SK-N-MC (cell line): ENCODE results near the gene ERBB4.

Source experiments
- DNase-seq: peaks from one replicate; pipeline ENCODE4 v3.0.0-alpha.2; 2011; ENCODE audit warnings: low read depth, low spot score
- H3K27ac ChIP-seq: fragments of 200-600 bp; sonication (generic); 2 replicates; pipeline ENCODE4 v1.5.1; 2016; ENCODE audit warnings: mixed run types
- H3K36me3 ChIP-seq: fragments of 200-600 bp; sonication (generic); 2 replicates; pipeline ENCODE4 v1.6.1; 2017; ENCODE audit warnings: antibody characterized with exemption, low read length, mixed read lengths; ENCODE audit not compliant: insufficient read depth
- H3K4me3 ChIP-seq: fragments of 200-600 bp; sonication (generic); 2 replicates; pipeline ENCODE4 v1.5.1; 2016
- H3K9ac ChIP-seq: fragments of 200-600 bp; sonication (generic); 2 replicates; pipeline ENCODE4 v1.8.0; 2017; ENCODE audit warnings: mixed run types, mixed read lengths; ENCODE audit not compliant: insufficient read length
- H3K9me3 ChIP-seq: fragments of 200-600 bp; sonication (generic); 2 replicates; pipeline ENCODE4 v1.6.1; 2017; ENCODE audit warnings: low read depth, mild to moderate bottlenecking, antibody characterized with exemption, low read length, moderate library complexity, mixed read lengths
- EZH2 ChIP-seq: fragments of 200-600 bp; sonication (generic); IDR thresholded peaks from one replicate; pipeline ENCODE4 v1.6.1; 2017; ENCODE audit warnings: antibody characterized with exemption
- FOXP2 ChIP-seq: optimal IDR thresholded peaks from 2 replicates; pipeline ENCODE3; 2011; ENCODE audit warnings: mild to moderate bottlenecking, moderate library complexity; ENCODE audit not compliant: insufficient read depth; ENCODE audit errors: extremely low read length, control extremely low read depth
- POLR2AphosphoS5 ChIP-seq: IDR thresholded peaks from 2 replicates; pipeline ENCODE4 v1.6.1; 2012; ENCODE audit warnings: mild to moderate bottlenecking, low read depth, low read length, borderline replicate concordance

The ERBB4 gene

GRCh38 chr2:212346865-212347264 lies 191.7 kb downstream of the ERBB4 start:
- Histone ChIP-seq H3K36me3 (no peaks in the 10 kb centered on the region), H3K9me3 (no peaks in the 10 kb centered on the region), H3K4me3 (no peak overlapping the region), H3K27ac (no peak overlapping the region), H3K9ac (no peak overlapping the region)
- TF ChIP-seq FOXP2 (no peak), EZH2 (no peak)
- DNase-seq: no peak

GRCh38 chr2:212345966-212346365 lies 192.6 kb downstream of the ERBB4 start:
- Histone ChIP-seq H3K4me3 (no peak overlapping the region), H3K27ac (no peak overlapping the region), H3K36me3 (no peaks in the 10 kb centered on the region), H3K9ac (no peak overlapping the region), H3K9me3 (no peaks in the 10 kb centered on the region)
- no peak for DNase-seq
- TF ChIP-seq FOXP2 (no peak), POLR2AphosphoS5 (no peak), EZH2 (no peak)

- Histone ChIP-seq H3K27ac (no peak overlapping the region), H3K9me3 (no peaks in the 10 kb centered on the region), H3K9ac (no peak overlapping the region), H3K4me3 (no peak overlapping the region), H3K36me3 (no peaks in the 10 kb centered on the region)
- TF ChIP-seq EZH2 (no peak), FOXP2 (no peak)
- no peak for DNase-seq
Measured at GRCh38 chr2:212344131-212344530, 194.5 kb downstream of the ERBB4 start.

GRCh38 chr2:212343167-212343566 lies 195.4 kb downstream of the ERBB4 start:
- no peak overlapping the region for H3K4me3 ChIP-seq
- TF ChIP-seq FOXP2 (no peak), POLR2AphosphoS5 (no peak), EZH2 (no peak)
- H3K27ac ChIP-seq: no peak overlapping the region
- no peaks in the 10 kb centered on the region for H3K9me3 ChIP-seq
- no peaks in the 10 kb centered on the region for H3K36me3 ChIP-seq
- H3K9ac ChIP-seq: no peak overlapping the region
- DNase-seq: no peak

- no peak for DNase-seq
- H3K9me3 ChIP-seq: no peaks in the 10 kb centered on the region
- TF ChIP-seq FOXP2 (no peak), POLR2AphosphoS5 (no peak), EZH2 (no peak)
- no peaks in the 10 kb centered on the region for H3K36me3 ChIP-seq
- no peak overlapping the region for H3K9ac ChIP-seq
- no peak overlapping the region for H3K27ac ChIP-seq
- peak overlapping the region; percentile 44 for H3K4me3 ChIP-seq
Measured at GRCh38 chr2:212337486-212338343, 200.9 kb downstream of the ERBB4 start.

GRCh38 chr2:212337036-212337435 lies 201.6 kb downstream of the ERBB4 start:
- DNase-seq: no peak
- TF ChIP-seq EZH2 (no peak), FOXP2 (no peak)
- Histone ChIP-seq H3K36me3 (no peaks in the 10 kb centered on the region), H3K27ac (no peak overlapping the region), H3K9me3 (no peaks in the 10 kb centered on the region), H3K4me3 (peak overlapping the region; percentile 44), H3K9ac (no peak overlapping the region)

GRCh38 chr2:212330263-212330662 lies 208.3 kb downstream of the ERBB4 start:
- TF ChIP-seq FOXP2 (no peak), EZH2 (no peak), POLR2AphosphoS5 (no peak)
- Histone ChIP-seq H3K27ac (no peak overlapping the region), H3K9me3 (no peaks in the 10 kb centered on the region), H3K36me3 (no peaks in the 10 kb centered on the region), H3K9ac (no peak overlapping the region), H3K4me3 (no peak overlapping the region)
- DNase-seq: no peak

- H3K9ac ChIP-seq: peak overlapping the region; percentile 49
- H3K4me3 ChIP-seq: peak overlapping the region; percentile 41
- peak overlapping the region; percentile 88 for H3K27ac ChIP-seq
- no peak for DNase-seq
- no peaks in the 10 kb centered on the region for H3K36me3 ChIP-seq
- no peak for TF ChIP-seq FOXP2
- no peak for TF ChIP-seq POLR2AphosphoS5
- no peak for TF ChIP-seq EZH2
- H3K9me3 ChIP-seq: no peaks in the 10 kb centered on the region
Measured at GRCh38 chr2:212328712-212329496, 209.7 kb downstream of the ERBB4 start.
